CD1c-positive myeloid dendritic cell (primary cell): ENCODE data around the gene EDEM1.
A peak's percentile ranks its signal among the peaks of the same experiment; 100 is the strongest.
"Not testable (repeated sequence)": the region's sequence is repeated elsewhere in the genome, so short reads cannot be mapped to it uniquely, and the experiment has no call there.

Experiments
- DNase-seq: peaks from one replicate; pipeline ENCODE4 v3.0.0-alpha.2; 2016; ENCODE audit errors: extremely low spot score

The EDEM1 gene

GRCh38 chr3:5232570-5232969 lies 45.1 kb downstream of the EDEM1 start:
- no peak for DNase-seq

- DNase-seq: no peak
These were observed 45.5 kb downstream of the EDEM1 start for GRCh38 chr3:5233026-5233425.

DNA sequence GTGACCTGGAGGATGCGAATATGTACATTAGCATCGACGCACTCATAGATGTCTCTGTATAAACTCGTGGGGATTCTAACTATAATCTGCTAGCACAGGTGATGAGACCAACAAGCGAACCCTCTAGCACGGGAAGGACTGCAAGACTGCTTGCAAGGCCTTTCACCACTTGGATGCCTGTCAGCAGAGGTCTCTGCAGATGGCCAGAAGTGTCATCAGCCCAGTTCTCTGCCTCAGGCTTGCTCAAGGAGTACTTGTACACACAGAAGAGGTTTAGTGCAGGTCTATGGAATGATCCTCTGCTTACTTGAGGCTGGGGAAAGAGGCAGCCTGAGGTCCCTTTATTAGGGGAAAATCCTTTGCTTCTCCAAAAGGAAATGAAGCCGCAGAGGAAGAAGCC lies 48.1 kb downstream of the EDEM1 start:
- DNase-seq: no peak

DNA sequence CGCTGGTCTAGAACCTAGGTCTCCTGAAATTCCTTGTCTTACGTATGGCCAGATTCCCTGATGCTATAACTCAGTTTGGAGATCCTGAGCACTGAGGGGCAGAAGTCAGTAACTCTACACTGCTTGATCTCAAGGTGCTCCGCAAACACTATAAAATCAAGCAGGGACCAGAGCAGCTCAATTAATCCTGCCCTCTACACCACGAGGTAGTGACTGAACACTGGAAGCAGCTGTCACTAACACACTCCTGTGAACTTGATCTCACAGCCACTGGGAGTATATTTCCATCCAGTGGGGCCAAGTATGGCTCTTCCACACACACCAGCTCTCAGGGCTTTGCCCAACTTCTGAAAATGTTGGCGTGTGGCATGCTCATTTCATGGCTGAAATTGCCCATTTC lies 51.0 kb downstream of the EDEM1 start:
- no peak for DNase-seq

DNA sequence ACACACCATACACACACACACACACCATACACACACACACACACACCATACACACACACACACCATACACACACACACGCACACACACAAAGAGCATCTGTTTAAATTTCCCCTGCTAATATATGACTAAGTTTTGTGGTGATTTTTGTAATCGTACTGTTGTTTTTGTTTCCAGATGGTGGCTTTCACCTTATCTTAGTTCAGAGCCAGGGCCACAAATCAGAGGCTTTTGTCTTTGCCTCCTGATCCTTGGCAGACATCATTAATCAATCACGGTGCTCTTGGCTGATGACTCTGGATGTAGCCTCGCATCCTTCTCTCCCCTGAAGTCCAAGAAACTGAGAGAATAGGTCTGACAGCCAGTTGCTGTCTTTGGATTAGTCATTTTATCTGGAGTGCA lies 52.1 kb downstream of the EDEM1 start:
- no peak for DNase-seq

GRCh38 chr3:5240740-5241139 lies 53.2 kb downstream of the EDEM1 start:
- DNase-seq: no peak

DNA sequence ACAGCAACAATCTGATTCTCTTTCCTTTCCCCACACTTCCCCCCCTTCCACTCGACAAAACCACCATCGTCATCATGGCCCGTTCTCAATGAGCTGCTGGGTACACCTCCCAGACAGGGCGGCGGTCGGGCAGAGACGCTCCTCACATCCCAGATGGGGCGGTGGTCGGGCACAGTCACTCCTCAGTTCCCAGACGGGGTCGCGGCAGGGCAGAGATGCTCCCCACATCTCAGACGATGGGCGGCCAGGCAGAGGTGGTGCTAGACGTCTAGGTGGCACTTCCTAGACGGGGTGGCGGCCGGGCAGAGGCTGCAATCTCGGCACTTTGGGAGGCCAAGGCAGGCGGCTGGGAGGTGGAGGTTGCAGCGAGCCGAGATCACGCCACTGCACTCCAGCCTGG lies 55.3 kb downstream of the EDEM1 start:
- DNase-seq: not testable (repeated sequence)

DNA sequence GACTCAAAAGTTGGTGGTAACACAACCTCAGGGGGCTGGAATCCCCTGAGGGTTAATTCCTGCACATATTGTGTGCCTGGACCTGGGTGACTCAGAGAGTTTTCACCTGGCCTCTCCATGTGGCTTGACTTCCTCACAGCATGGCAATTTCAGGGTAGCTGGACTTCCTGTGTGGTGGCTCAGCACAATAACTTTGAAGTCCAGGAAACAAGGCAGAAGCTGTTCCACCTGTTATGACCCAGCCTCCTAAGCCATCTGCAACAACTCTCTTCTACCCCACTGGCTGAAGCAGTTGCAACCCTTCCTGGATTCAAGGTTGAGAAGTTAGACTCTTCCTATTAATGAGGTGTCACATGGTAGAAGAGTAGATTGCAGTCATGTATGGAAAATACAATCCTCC lies 58.4 kb downstream of the EDEM1 start:
- no peak for DNase-seq

DNA sequence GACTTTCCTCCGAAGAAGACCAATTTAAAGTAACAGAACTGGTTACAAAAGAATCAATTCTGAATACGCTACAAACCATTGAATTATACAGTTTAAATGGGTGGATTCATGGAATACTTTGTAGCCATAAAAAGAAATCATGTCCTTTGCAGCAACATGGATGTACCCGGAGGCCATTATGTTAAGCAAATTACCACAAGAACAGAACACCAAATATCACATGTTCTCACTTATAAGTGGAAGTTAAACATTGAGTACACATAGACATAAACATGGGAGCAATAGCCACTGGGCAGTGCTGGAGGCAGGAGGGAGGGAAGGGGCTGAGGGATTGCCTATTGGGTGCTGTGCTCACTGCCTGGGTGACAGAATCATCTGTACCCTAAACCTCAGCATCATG lies 61.3 kb downstream of the EDEM1 start:
- DNase-seq: no peak

DNA sequence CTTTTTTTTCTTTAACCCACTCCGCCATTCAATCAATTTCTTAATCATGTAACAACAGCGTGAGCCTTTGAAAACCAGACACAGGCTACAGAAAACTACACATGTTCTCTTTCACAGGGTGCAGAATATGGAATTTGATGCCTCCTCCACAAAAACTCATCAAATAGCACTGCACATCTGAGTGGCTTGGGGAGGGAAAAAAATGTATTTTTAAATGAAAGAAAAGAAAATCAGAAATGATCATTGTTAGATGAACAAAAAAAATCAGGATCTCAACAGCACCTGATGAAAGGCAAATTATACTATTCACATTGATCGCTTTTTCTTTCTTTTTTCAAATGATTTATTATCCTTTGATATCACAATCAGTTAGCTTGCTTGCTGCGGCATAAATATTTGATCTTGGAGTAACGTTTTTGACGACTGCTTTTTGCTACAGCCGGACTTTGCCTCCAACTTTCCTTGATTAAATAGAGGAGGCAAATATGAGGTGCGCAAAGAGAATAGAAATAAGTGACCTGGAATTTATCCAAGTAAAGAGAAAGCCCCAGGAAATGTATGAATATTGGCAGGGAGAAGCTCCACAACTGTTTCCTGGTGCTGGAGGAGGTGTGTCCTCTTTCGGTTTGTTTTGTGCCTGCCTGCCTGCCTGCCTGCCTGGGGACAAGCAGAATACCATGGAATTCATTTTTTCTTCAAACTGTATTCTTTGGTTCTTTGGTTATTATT lies 63.1 kb downstream of the EDEM1 start:
- no peak for DNase-seq

GRCh38 chr3:5251196-5251583 lies 63.7 kb downstream of the EDEM1 start:
- no peak for DNase-seq

DNA sequence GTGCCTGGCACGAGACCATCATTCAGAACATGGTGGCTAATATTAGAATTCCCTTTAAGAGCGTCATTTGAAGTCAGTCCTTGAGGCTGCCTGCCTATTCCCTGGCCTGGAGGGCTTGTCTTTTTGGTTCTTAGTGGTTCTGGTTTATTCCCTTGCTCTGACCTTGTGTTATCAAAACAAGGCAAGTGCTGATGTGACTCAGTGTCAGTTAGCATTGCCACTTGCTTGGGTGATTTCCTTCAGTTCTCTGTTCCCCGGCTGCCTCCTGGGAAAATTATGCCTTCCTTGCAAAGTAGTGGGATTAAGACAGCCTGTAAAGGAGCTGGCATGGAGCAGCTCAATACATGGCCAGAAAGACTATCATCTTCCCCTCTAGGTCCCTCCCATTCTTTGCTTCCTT lies 64.6 kb downstream of the EDEM1 start:
- DNase-seq: no peak

- no peak for DNase-seq
These were observed 67.0 kb downstream of the EDEM1 start for GRCh38 chr3:5254281-5255048.

DNA sequence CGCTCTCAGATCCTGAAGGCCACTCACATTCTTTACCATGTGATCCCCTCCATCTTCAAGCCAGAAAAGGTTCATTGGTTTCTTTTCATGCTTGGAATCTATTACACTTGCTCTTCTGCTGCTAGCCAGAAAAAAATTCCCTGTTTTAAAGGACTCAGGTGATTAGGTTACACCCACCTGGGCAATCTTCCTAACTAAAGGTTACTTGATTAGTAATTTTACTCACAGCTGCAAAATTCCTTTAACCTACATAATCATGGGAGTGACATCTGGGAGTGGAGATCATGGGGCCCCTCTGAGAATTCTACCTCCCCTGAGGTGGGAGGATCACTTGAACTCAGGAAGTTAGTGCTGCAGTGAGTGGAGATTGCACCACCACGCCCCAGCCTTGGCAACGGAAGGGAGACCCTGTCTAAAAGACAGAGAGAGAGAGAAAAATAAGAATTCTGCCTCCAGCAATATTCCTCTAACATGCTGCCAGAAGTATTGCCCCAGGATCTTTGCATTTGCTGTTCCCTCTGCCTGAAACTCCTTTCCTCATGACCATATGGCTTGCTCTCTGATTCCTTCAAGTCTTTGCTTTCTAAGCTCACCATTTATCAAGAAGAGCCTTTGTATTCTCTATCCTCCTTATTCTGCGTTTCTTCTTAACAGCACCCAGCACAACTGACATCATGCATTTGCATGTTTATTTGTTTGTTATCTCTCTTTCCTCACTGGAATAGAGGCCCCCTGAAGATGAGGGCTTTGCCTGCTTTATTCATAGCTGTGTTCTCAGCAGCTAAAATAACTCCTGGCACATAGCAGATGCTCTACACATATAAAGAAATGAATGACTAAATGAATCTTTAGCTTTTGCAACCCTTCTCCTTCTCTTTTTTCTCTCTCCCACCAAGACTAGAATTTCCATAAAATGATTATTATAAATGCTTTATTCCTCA lies 68.2 kb downstream of the EDEM1 start:
- no peak for DNase-seq

- DNase-seq: no peak
These were observed 71.0 kb downstream of the EDEM1 start for GRCh38 chr3:5258526-5258925.

DNA sequence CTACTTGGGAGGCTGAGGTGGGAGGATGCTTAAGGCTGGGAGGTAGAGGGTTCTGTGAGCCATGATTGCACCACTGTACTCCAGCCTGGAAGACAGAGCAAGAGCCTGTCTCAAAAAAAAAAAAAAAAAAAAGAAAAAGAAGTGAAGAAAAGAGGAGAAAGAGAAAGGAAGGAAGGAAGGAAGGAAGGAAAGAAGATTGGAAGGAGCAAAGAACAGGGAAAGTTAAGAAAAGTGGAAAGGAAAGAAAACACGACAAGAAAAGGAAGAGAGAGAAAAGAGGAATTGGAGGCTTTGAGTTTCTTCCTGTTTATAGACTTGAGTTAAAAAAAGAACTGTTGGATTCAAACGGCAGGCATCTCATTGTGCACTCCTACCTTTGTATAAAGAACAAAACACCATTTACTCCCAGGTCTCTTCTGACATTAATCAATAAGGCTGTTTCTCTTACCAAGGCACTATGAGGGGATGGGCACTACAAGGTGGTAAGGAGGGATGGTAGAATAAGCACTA lies 73.5 kb downstream of the EDEM1 start:
- peak; percentile 11 for DNase-seq

GRCh38 chr3:5262507-5262906 lies 75.0 kb downstream of the EDEM1 start:
- DNase-seq: no peak

GRCh38 chr3:5264093-5264600 lies 76.6 kb downstream of the EDEM1 start:
- peak; percentile 14 for DNase-seq

- DNase-seq: no peak
These were observed 77.6 kb downstream of the EDEM1 start for GRCh38 chr3:5264896-5265770.

GRCh38 chr3:5267252-5267651 lies 79.7 kb downstream of the EDEM1 start:
- DNase-seq: no peak

DNA sequence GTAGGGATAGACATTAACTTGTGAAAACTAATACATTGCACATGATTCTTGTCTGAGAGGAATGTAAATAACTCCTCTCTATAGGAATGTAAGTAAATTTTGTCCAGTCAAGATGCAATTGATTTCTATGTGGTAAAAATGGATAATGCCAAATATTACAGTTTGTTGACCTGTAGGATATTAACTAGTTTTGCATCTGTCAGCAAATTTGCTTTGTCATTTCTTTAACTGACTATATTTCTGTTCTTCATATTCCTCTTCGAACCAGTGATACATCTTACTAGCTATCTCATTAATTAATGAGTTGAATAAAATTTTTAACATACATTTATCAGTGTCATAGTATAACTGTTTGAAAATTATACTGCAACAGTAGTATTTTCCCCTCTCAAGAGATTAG lies 80.4 kb downstream of the EDEM1 start:
- no peak for DNase-seq
